ENCODE measurements around the gene TTI1.

The TTI1 gene

GRCh38 chr20:37977786-37978185, 55.5 kb downstream of the TTI1 start:
- Histone ChIP-seq H3K4me1 (ENCODE audit: control insufficient read depth, insufficient read depth, low read length) (no peaks in the 10 kb centered on the region), H3K4me3 (ENCODE audit: low read depth, low read length) (no peak overlapping the region), H3K36me3 (ENCODE audit: control insufficient read depth in 2 of 2, insufficient read depth in 1 of 2, low read length in 2 of 2) (peaks cover 0 to 5% of the 10 kb centered on the region in 2 experiments; a peak in 1 of 3 replicates), H3K9me3 (ENCODE audit: control insufficient read depth, insufficient read depth, low read depth, low read length) (no peaks in the 10 kb centered on the region), H3K27ac (ENCODE audit: extremely low read depth, low read depth, low read length) (no peak overlapping the region)
- ChIA-PET CTCF (no interaction called here), POLR2A (no interaction called here)
- TF ChIP-seq BCL11A (tag by site-specific recombination; IDR thresholded peaks at IDR 0.05; ENCODE audit: low read depth) (no peak), ZNF416 (tag by site-specific recombination; IDR thresholded peaks at IDR 0.05) (no peak), ZNF513 (tag by site-specific recombination; IDR thresholded peaks at IDR 0.05) (no peak), ZNF596 (tag by site-specific recombination; IDR thresholded peaks at IDR 0.05) (no peak), PATZ1 (tag by site-specific recombination; IDR thresholded peaks at IDR 0.05) (no peak), ZSCAN16 (tag by site-specific recombination; IDR thresholded peaks at IDR 0.05) (no peak), SCRT2 (tag by site-specific recombination; IDR thresholded peaks at IDR 0.05) (no peak), ZNF132 (tag by site-specific recombination; IDR thresholded peaks at IDR 0.05; ENCODE audit: borderline replicate concordance) (no peak), ZNF426 (tag by site-specific recombination; IDR thresholded peaks at IDR 0.05) (no peak), ZNF48 (tag by site-specific recombination; IDR thresholded peaks at IDR 0.05) (no peak), RBAK (tag by site-specific recombination; IDR thresholded peaks at IDR 0.05) (no peak), ZXDB (tag by site-specific recombination; IDR thresholded peaks at IDR 0.05) (no peak), ZNF423 (tag by site-specific recombination; IDR thresholded peaks at IDR 0.05) (no peak), KLF16 (tag by site-specific recombination; IDR thresholded peaks at IDR 0.05) (no peak)

GRCh38 chr20:37977338-37977737, 55.9 kb downstream of the TTI1 start:
- POLR2A ChIA-PET = no interaction called here

More at GRCh38 chr20:37977338-37977737, 55.9 kb downstream of the TTI1 start:
- Histone ChIP-seq H3K9me3 (ENCODE audit: control insufficient read depth, insufficient read depth, low read depth, low read length) (no peaks in the 10 kb centered on the region), H3K36me3 (ENCODE audit: control insufficient read depth in 2 of 2, insufficient read depth in 1 of 2, low read length in 2 of 2) (peaks cover 0 to 4% of the 10 kb centered on the region in 2 experiments; a peak in 1 of 3 replicates), H3K4me1 (ENCODE audit: control insufficient read depth, insufficient read depth, low read length) (no peaks in the 10 kb centered on the region), H3K4me3 (ENCODE audit: low read depth, low read length) (no peak overlapping the region), H3K27ac (ENCODE audit: extremely low read depth, low read depth, low read length) (no peak overlapping the region)
- TF ChIP-seq PRDM4 (tag by site-specific recombination; IDR thresholded peaks at IDR 0.05) = no peak
- no peak for TF ChIP-seq ZFP69B (tag by site-specific recombination; IDR thresholded peaks at IDR 0.05)
- TF ChIP-seq ZNF514 (tag by site-specific recombination; IDR thresholded peaks at IDR 0.05) = no peak
- TF ChIP-seq ZNF792 (tag by site-specific recombination; IDR thresholded peaks at IDR 0.05) = no peak
- no peak for TF ChIP-seq RBAK (tag by site-specific recombination; IDR thresholded peaks at IDR 0.05)
- no peak for TF ChIP-seq KLF1 (tag by site-specific recombination; IDR thresholded peaks at IDR 0.05)
- TF ChIP-seq ZFP41 (tag by site-specific recombination; IDR thresholded peaks at IDR 0.05; ENCODE audit: borderline replicate concordance) = no peak
- TF ChIP-seq ZBTB6 (tag by site-specific recombination; IDR thresholded peaks at IDR 0.05) = no peak
- TF ChIP-seq ZNF521 (tag by site-specific recombination; IDR thresholded peaks at IDR 0.05) = no peak
- no peak for TF ChIP-seq BCL11A (tag by site-specific recombination; IDR thresholded peaks at IDR 0.05; ENCODE audit: low read depth)
- no peak for TF ChIP-seq ZNF529 (tag by site-specific recombination; IDR thresholded peaks at IDR 0.05; ENCODE audit: insufficient replicate concordance)
- no peak for TF ChIP-seq ZNF239 (tag by site-specific recombination; IDR thresholded peaks at IDR 0.05)
- no peak for TF ChIP-seq ZNF548 (tag by site-specific recombination; IDR thresholded peaks at IDR 0.05)
- TF ChIP-seq HOXD13 (CRISPR knock-in tag; IDR thresholded peaks at IDR 0.05; ENCODE audit: borderline replicate concordance) = no peak
- TF ChIP-seq ZNF394 (tag by site-specific recombination; IDR thresholded peaks at IDR 0.05; ENCODE audit: borderline replicate concordance) = no peak
- TF ChIP-seq ZNF747 (tag by site-specific recombination; IDR thresholded peaks at IDR 0.05) = no peak
- TF ChIP-seq ZNF184 (tag by site-specific recombination; IDR thresholded peaks at IDR 0.05) = no peak
- TF ChIP-seq ZFP37 (tag by site-specific recombination; IDR thresholded peaks at IDR 0.05) = no peak
- CTCF ChIA-PET = no interaction called here

Data from HEK293 (cell line).